ENCODE measurements around the gene TTF1.
A peak's percentile ranks its signal among the peaks of the same experiment; 100 is the strongest.

The TTF1 gene

GRCh38 chr9:132366481-132366880 lies 40.2 kb downstream of the TTF1 start:
- DNase-seq (ENCODE audit: low read depth in 1 of 2, low spot score in 1 of 2) = no peak

- DNase-seq (ENCODE audit: low read depth in 1 of 2, low spot score in 1 of 2) = no peak
Measured at GRCh38 chr9:132365986-132366385, 40.7 kb downstream of the TTF1 start.

GRCh38 chr9:132364068-132364467 lies 42.6 kb downstream of the TTF1 start:
- no peak for DNase-seq (ENCODE audit: low read depth in 1 of 2, low spot score in 1 of 2)

GRCh38 chr9:132357764-132358163 lies 48.9 kb downstream of the TTF1 start:
- no peak for DNase-seq (ENCODE audit: low read depth in 1 of 2, low spot score in 1 of 2)

- DNase-seq (ENCODE audit: low read depth in 1 of 2, low spot score in 1 of 2) = no peak
Measured at GRCh38 chr9:132356324-132356924, 50.2 kb downstream of the TTF1 start.

GRCh38 chr9:132354637-132355355 lies 51.8 kb downstream of the TTF1 start, which contains the start of gene SETX:
Gene SETX (minus strand): TSS chr9:132354986. CDS start chr9:132349428, 5,558 bp downstream.
- peak; percentile 92 to 95 for DNase-seq (ENCODE audit: low read depth in 1 of 2, low spot score in 1 of 2)

- DNase-seq (ENCODE audit: low read depth in 1 of 2, low spot score in 1 of 2) = no peak
Measured at GRCh38 chr9:132351404-132352045, 55.1 kb downstream of the TTF1 start.

GRCh38 chr9:132350861-132351315 lies 55.8 kb downstream of the TTF1 start:
- DNase-seq (ENCODE audit: low read depth in 1 of 2, low spot score in 1 of 2) = peak in 1 of 2 donors; percentile 24

- DNase-seq (ENCODE audit: low read depth in 1 of 2, low spot score in 1 of 2) = no peak
Measured at GRCh38 chr9:132348676-132349075, 58.0 kb downstream of the TTF1 start.

- no peak for DNase-seq (ENCODE audit: low read depth in 1 of 2, low spot score in 1 of 2)
Measured at GRCh38 chr9:132346177-132346576, 60.5 kb downstream of the TTF1 start.

- DNase-seq (ENCODE audit: low read depth in 1 of 2, low spot score in 1 of 2) = no peak
Measured at GRCh38 chr9:132341177-132341840, 65.3 kb downstream of the TTF1 start.

- no peak for DNase-seq (ENCODE audit: low read depth in 1 of 2, low spot score in 1 of 2)
Measured at GRCh38 chr9:132334364-132334763, 72.3 kb downstream of the TTF1 start.

GRCh38 chr9:132333556-132333955 lies 73.1 kb downstream of the TTF1 start:
- DNase-seq (ENCODE audit: low read depth in 1 of 2, low spot score in 1 of 2) = no peak

GRCh38 chr9:132328580-132328979 lies 78.1 kb downstream of the TTF1 start:
- DNase-seq (ENCODE audit: low read depth in 1 of 2, low spot score in 1 of 2) = no peak

GRCh38 chr9:132327537-132327936 lies 79.1 kb downstream of the TTF1 start:
- DNase-seq (ENCODE audit: low read depth in 1 of 2, low spot score in 1 of 2) = no peak

Measured in activated CD4-positive, alpha-beta T cell treated with anti-CD3 and anti-CD28 coated beads, Interleukin-2, amount 50 U/mL, for 24 hours (primary cell).